A549 (cell line): ENCODE measurements around the gene RAP1GAP2. TPM values are rescaled to one million over a fixed set of nuclear protein-coding genes. Genes with fewer than 3 reads are reported as not detected.

Experiments
- ATAC-seq, 2 experiments: fragments of 200-7000 bp in 1 of 2; fragments of >200 bp in 1 of 2; cut with Nextera tagmentation in 1 of 2; cut with Tn5 transposase in 1 of 2; 3 replicates each; pipeline versions ENCODE4 v1.8.0 to v1.9.1; 2018 to 2020; ENCODE audit warnings: mild to moderate bottlenecking in 1 of 2, moderate library complexity in 1 of 2
- CTCF ChIA-PET: fragments of 300-600 bp; sonication (Branson Sonifier 250); formaldehyde crosslinking; extraction: SDS; loops from one replicate; lab custom pipeline; 2021; ENCODE audit warnings: antibody characterized with exemption, inconsistent platforms; lab: Yijun Ruan, JAX
- POLR2A ChIA-PET: fragments of 350-600 bp; formaldehyde crosslinking; extraction: SDS; loops from one replicate; lab custom pipeline; 2021; ENCODE audit warnings: antibody characterized with exemption, inconsistent platforms; lab: Yijun Ruan, JAX
- DNase-seq, 2 experiments: peaks; one replicate each; pipeline versions ENCODE4 v3.0.0 to v3.0.0-alpha.2; 2011 to 2016; ENCODE audit warnings: low read depth in 1 of 2, low spot score in 1 of 2
- FAIRE-seq: peaks from 2 replicates; lab custom pipeline; 2011; peaks lifted over from hg19 to GRCh38; lab: Jason Lieb, UNC
- H3K27ac ChIP-seq, 2 experiments: fragments of >200 bp; sonication (Bioruptor Twin); formaldehyde crosslinking; 3 replicates each; pipeline ENCODE4 v1.5.1; 2016 to 2017
- H3K4me1 ChIP-seq: fragments of >200 bp; sonication (Bioruptor Twin); formaldehyde crosslinking; 3 replicates; pipeline ENCODE4 v1.6.1; 2016
- H3K4me2 ChIP-seq: fragments of >200 bp; sonication (Bioruptor Twin); formaldehyde crosslinking; 3 replicates; pipeline ENCODE4 v1.6.1; 2016
- H3K4me3 ChIP-seq: fragments of >200 bp; sonication (Bioruptor Twin); formaldehyde crosslinking; 3 replicates; pipeline ENCODE4 v1.5.1; 2016
- H3K9me3 ChIP-seq: fragments of >200 bp; sonication (Bioruptor Twin); formaldehyde crosslinking; 3 replicates; pipeline ENCODE4 v1.6.1; 2016
- CBX2 ChIP-seq: fragments of 200-600 bp; sonication (generic); IDR thresholded peaks from 2 replicates; pipeline ENCODE4 v1.6.1; 2016; ENCODE audit warnings: low read depth, mild to moderate bottlenecking, borderline replicate concordance
- CHD2 ChIP-seq: fragments of 150-350 bp; IDR thresholded peaks from 2 replicates; pipeline ENCODE4 v1.6.1; 2014; ENCODE audit warnings: low read length; ENCODE audit not compliant: partially characterized antibody
- CHD4 ChIP-seq: fragments of 200-600 bp; sonication (generic); IDR thresholded peaks from 2 replicates; pipeline ENCODE4 v1.6.1; 2016; ENCODE audit warnings: antibody characterized with exemption, mild to moderate bottlenecking, borderline replicate concordance
- CTCF ChIP-seq: fragments of >200 bp; sonication (Bioruptor Twin); formaldehyde crosslinking; IDR thresholded peaks from 3 replicates; pipeline ENCODE4 v1.5.1; 2016
- EHMT2 ChIP-seq: fragments of 200-600 bp; sonication (generic); IDR thresholded peaks from 2 replicates; pipeline ENCODE4 v1.6.1; 2016; ENCODE audit warnings: antibody characterized with exemption, low read depth, mild to moderate bottlenecking, moderate library complexity
- EP300 ChIP-seq, 2 experiments: fragments of >200 bp; sonication (Bioruptor Twin); formaldehyde crosslinking; IDR thresholded peaks; 2 replicates in 1 of 2; 3 replicates in 1 of 2; pipeline ENCODE4 v1.6.1; 2016 to 2017
- ESRRA ChIP-seq: fragments of 150-350 bp; IDR thresholded peaks from 2 replicates; pipeline ENCODE4 v1.6.1; 2014; ENCODE audit warnings: mild to moderate bottlenecking, low read length, borderline replicate concordance
- FOSB ChIP-seq: fragments of 250-450 bp; sonication (Bioruptor Pico); IDR thresholded peaks from 2 replicates; pipeline ENCODE4 v1.5.0; 2020; ENCODE audit warnings: mild to moderate bottlenecking, moderate library complexity
- HDAC2 ChIP-seq: fragments of 200-600 bp; sonication (generic); IDR thresholded peaks from 2 replicates; pipeline ENCODE4 v1.6.1; 2016
- HES2 ChIP-seq: fragments of >200 bp; sonication (Bioruptor Twin); formaldehyde crosslinking; IDR thresholded peaks from 2 replicates; pipeline ENCODE4 v1.6.1; 2016
- HOXA7 ChIP-seq: fragments of 250-450 bp; sonication (Bioruptor Pico); IDR thresholded peaks from 2 replicates; pipeline ENCODE4 v1.5.0; 2020; ENCODE audit warnings: mild to moderate bottlenecking, moderate library complexity
- HOXB5 ChIP-seq: fragments of 250-450 bp; sonication (Bioruptor Pico); IDR thresholded peaks from 2 replicates; pipeline ENCODE4 v1.5.0; 2020; ENCODE audit warnings: mild to moderate bottlenecking, moderate library complexity
- JUN ChIP-seq, 2 experiments: fragments of >200 bp; sonication (Bioruptor Twin); formaldehyde crosslinking; IDR thresholded peaks; 2 replicates in 1 of 2; 3 replicates in 1 of 2; pipeline ENCODE4 v1.6.1; 2016 to 2017
- JUNB ChIP-seq: fragments of >200 bp; sonication (Bioruptor Twin); formaldehyde crosslinking; IDR thresholded peaks from 2 replicates; pipeline ENCODE4 v1.6.1; 2016
- KDM5A ChIP-seq: fragments of 200-600 bp; sonication (generic); IDR thresholded peaks from 2 replicates; pipeline ENCODE4 v1.6.1; 2016; ENCODE audit warnings: antibody characterized with exemption, mild to moderate bottlenecking
- MAFK ChIP-seq: fragments of 450-650 bp; IDR thresholded peaks from 2 replicates; pipeline ENCODE4 v1.6.1; 2014; ENCODE audit not compliant: partially characterized antibody
- NPAS2 ChIP-seq: fragments of 250-450 bp; sonication (Bioruptor Pico); IDR thresholded peaks from 2 replicates; pipeline ENCODE4 v1.8.0; 2022; ENCODE audit warnings: mild to moderate bottlenecking, moderate library complexity, borderline replicate concordance
- NR3C1 ChIP-seq: fragments of >200 bp; sonication (Bioruptor Twin); formaldehyde crosslinking; IDR thresholded peaks from 3 replicates; pipeline ENCODE4 v1.6.1; 2017
- PHF8 ChIP-seq: fragments of 200-600 bp; sonication (generic); IDR thresholded peaks from 2 replicates; pipeline ENCODE4 v1.6.1; 2016; ENCODE audit warnings: low read depth, mild to moderate bottlenecking, antibody characterized with exemption, moderate library complexity, borderline replicate concordance
- RAD21 ChIP-seq, 2 experiments: fragments of >200 bp in 1 of 2; sonication (Bioruptor Twin) in 1 of 2; formaldehyde crosslinking in 1 of 2; IDR thresholded peaks in 1 of 2; conservative IDR thresholded peaks in 1 of 2; 2 replicates in 1 of 2; 3 replicates in 1 of 2; pipeline ENCODE4 v1.6.1; 2012 to 2018; ENCODE audit warnings: inconsistent platforms in 1 of 2
- REST ChIP-seq: fragments of 200-600 bp; sonication (generic); IDR thresholded peaks from 2 replicates; pipeline ENCODE4 v1.6.1; 2016; ENCODE audit warnings: antibody characterized with exemption, mild to moderate bottlenecking, moderate library complexity
- RFX5 ChIP-seq: fragments of 450-650 bp; IDR thresholded peaks from 2 replicates; pipeline ENCODE4 v1.7.1; 2014; ENCODE audit warnings: antibody characterized with exemption, mild to moderate bottlenecking, moderate library complexity
- TFCP2L1 ChIP-seq: fragments of 250-450 bp; sonication (Bioruptor Pico); IDR thresholded peaks from 2 replicates; pipeline ENCODE4 v1.5.0; 2021; ENCODE audit warnings: mild to moderate bottlenecking
- TP53 ChIP-seq: fragments of 250-450 bp; sonication (Bioruptor Pico); IDR thresholded peaks from 2 replicates; pipeline ENCODE4 v1.5.0; 2021; ENCODE audit warnings: mild to moderate bottlenecking, moderate library complexity
- ZFP36 ChIP-seq: fragments of 450-650 bp; IDR thresholded peaks from 2 replicates; pipeline ENCODE4 v1.6.1; 2014; ENCODE audit warnings: borderline replicate concordance; ENCODE audit not compliant: partially characterized antibody
- ZNF302 ChIP-seq: fragments of 250-450 bp; sonication (Bioruptor Pico); IDR thresholded peaks from 2 replicates; pipeline ENCODE4 v1.9.0; 2021; ENCODE audit warnings: inconsistent platforms, mild to moderate bottlenecking, moderate library complexity
- WGBS: methylation state at CpG from one replicate; pipeline ENCODE4 v1.1.6; 2017; ENCODE audit errors: missing lambda C conversion rate; 5-methylcytosine and 5-hydroxymethylcytosine counted together
- polyA plus RNA-seq, 4 experiments: library from polyadenylated mRNA; depleted of rRNA in 3 of 4; stranded (reverse); fragments of >200 nt; fragmentation: RNase III in 1 of 4; extraction: RNeasy Plus Mini Kit Qiagen cat#74134 plus additional on column Dnase treatment in 1 of 4; gene quantifications; 2 replicates in 3 of 4; 3 replicates in 1 of 4; pipeline ENCODE4 v1.2.3, GENCODE V29; 2011 to 2017

RAP1GAP2 gene
- polyA plus RNA-seq, 2 of the 4 experiments (the other 2 are of a cell fraction) = 8.3 to 20.8 TPM

- POLR2A ChIA-PET = no interaction called here
- CTCF ChIA-PET = interaction anchor here (1.2 to 8.4 kb wide), 5 partner anchors 17 to 204 kb away, joined by 3 to 82 read pairs (median 4); no protein-coding TSS in a partner anchor
- ATAC-seq = no peak
- no peak overlapping the region for H3K4me2 ChIP-seq
- no peak for TF ChIP-seq RAD21 (conservative IDR thresholded peaks at IDR 0.05 in 1 of 2, IDR thresholded peaks at IDR 0.05 in 1 of 2)
- no peak for TF ChIP-seq CHD2
- no peak for TF ChIP-seq NPAS2
- TF ChIP-seq CHD4 = no peak
- TF ChIP-seq HOXA7 (CRISPR knock-in tag) = no peak
- no peak for TF ChIP-seq EHMT2
- TF ChIP-seq EP300 (IDR thresholded peaks at IDR 0.05) = no peak
- no peak for TF ChIP-seq REST
- TF ChIP-seq JUNB = no peak
- TF ChIP-seq TP53 (CRISPR knock-in tag) = no peak
- no peak for TF ChIP-seq MAFK
- no peak for TF ChIP-seq PHF8
- TF ChIP-seq NR3C1 = no peak
- no peak for TF ChIP-seq KDM5A
- TF ChIP-seq ZFP36 = no peak
- TF ChIP-seq RFX5 = no peak
- TF ChIP-seq, all 56 proteins: peak for 0
- no peak overlapping the region for H3K4me3 ChIP-seq
- FAIRE-seq (no peak), DNase-seq (no peak)
- H3K9me3 ChIP-seq = no peaks in the 10 kb centered on the region
- WGBS = 81% methylated on average over 28 of the region's 30 CpGs
- peaks cover 16% of the 10 kb centered on the region; the same call in 2 of the 3 replicates for H3K4me1 ChIP-seq
- no peak overlapping the region for H3K27ac ChIP-seq
Observed at GRCh38 chr17:2808367-2809335, 12.4 kb downstream of the RAP1GAP2 start.

GRCh38 chr17:2809337-2809736 is 13.1 kb downstream of the RAP1GAP2 start:
- CTCF ChIA-PET = interaction anchor here (1.2 to 8.4 kb wide), 2 partner anchors 22 to 204 kb away, joined by 3 to 82 read pairs; no protein-coding TSS in a partner anchor
- no peak overlapping the region for H3K27ac ChIP-seq
- TF ChIP-seq CTCF = no peak
- no peak for TF ChIP-seq JUN (IDR thresholded peaks at IDR 0.05)
- no peak for TF ChIP-seq HDAC2
- TF ChIP-seq MAFK = no peak
- no peak for TF ChIP-seq CBX2
- TF ChIP-seq ESRRA = no peak
- no peak for TF ChIP-seq NPAS2
- no peak for TF ChIP-seq HOXB5 (CRISPR knock-in tag)
- no peak for TF ChIP-seq ZNF302 (CRISPR knock-in tag)
- no peak for TF ChIP-seq FOSB (CRISPR knock-in tag)
- TF ChIP-seq HOXA7 (CRISPR knock-in tag) = no peak
- no peak for TF ChIP-seq HES2
- TF ChIP-seq REST = no peak
- no peak for TF ChIP-seq TFCP2L1 (CRISPR knock-in tag)
- TF ChIP-seq JUNB = no peak
- no peak for TF ChIP-seq NR3C1

More at GRCh38 chr17:2809337-2809736, 13.1 kb downstream of the RAP1GAP2 start:
- Histone ChIP-seq H3K9me3 (no peaks in the 10 kb centered on the region), H3K4me1 (peaks cover 16% of the 10 kb centered on the region; the same call in 2 of the 3 replicates), H3K4me2 (no peak overlapping the region), H3K4me3 (no peak overlapping the region)
- 90% methylated on average over 12 of the region's 14 CpGs for WGBS
- DNase-seq (no peak), FAIRE-seq (no peak), ATAC-seq (0 out of 6 replicates have a peak, but pooled peaks of 1 of the 2 experiments have one; percentile 5)
- POLR2A ChIA-PET = no interaction called here
